Lower lobe of right lung (tissue), 2 donors: ENCODE data around the gene BANF2. TPM values are rescaled to one million over a fixed set of nuclear protein-coding genes. Genes with fewer than 3 reads are reported as not detected.

Experiments
- ATAC-seq, 2 donors: fragments of 200-7000 bp; cut with Tn5 transposase; one replicate each; pipeline ENCODE4 v1.9.1; 2020 to 2022; ENCODE audit warnings: mild to moderate bottlenecking in 2 of 2, moderate library complexity in 2 of 2
- DNase-seq: peaks from one replicate; pipeline ENCODE4 v3.0.0-alpha.2; 2020
- H3K27ac ChIP-seq: fragments of 200-600 bp; one replicate; pipeline ENCODE4 v1.8.0; 2022
- H3K27me3 ChIP-seq: fragments of 200-600 bp; one replicate; pipeline ENCODE4 v1.8.0; 2022; ENCODE audit warnings: low read depth
- H3K36me3 ChIP-seq: fragments of 200-600 bp; one replicate; pipeline ENCODE4 v1.8.0; 2022; ENCODE audit warnings: mild to moderate bottlenecking
- H3K4me1 ChIP-seq: fragments of 200-600 bp; one replicate; pipeline ENCODE4 v1.8.0; 2022
- H3K4me3 ChIP-seq: fragments of 200-600 bp; one replicate; pipeline ENCODE4 v1.8.0; 2022; ENCODE audit warnings: mild to moderate bottlenecking
- H3K9me3 ChIP-seq: fragments of 200-600 bp; one replicate; pipeline ENCODE4 v1.8.0; 2022
- intact Hi-C: fragments of 100-400 bp; cut with DNase I; formaldehyde crosslinking; loops from one replicate; pipeline ENCODE4 v1.11.0; 2022
- total RNA-seq: library from RNA; stranded (reverse); fragmentation: NEBNext Ultra II Directional; extraction: Animal tissue kit (Norgen Biotek cat#: 25700); gene quantifications from one replicate; pipeline ENCODE4 v1.2.1, GENCODE V29; 2021
- TF ChIP-seq, protein P1 (sequence below): fragments of 200-600 bp; IDR thresholded peaks from one replicate; pipeline ENCODE4 v1.8.0; 2022; ENCODE audit warnings: antibody characterized with exemption, mild to moderate bottlenecking
- donor health status: DM: no; HTN: yes; CAD: no; lungs with severe emphysema.

Gene BANF2
- total RNA-seq, 1 donor from 2014 or later, result not detected

DNA sequence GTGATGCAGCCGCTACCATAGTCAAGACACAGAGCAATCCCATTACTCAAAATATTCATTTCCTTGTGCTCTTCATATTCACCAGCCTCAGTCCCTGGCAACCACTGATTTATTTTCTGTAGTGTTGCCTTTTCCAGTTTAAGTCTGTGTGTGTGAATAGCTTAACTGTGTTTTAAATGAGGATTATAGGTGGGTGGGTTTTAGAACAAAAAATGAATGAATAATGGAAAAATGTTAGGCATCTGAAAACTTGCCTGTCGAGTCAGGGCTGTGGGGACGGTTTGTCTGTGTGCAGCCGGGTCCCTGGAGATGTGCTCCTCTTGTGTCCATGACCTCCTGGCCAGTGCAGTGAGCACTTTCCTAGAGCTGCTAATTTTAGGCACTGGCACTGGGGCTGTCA, 27.1 kb downstream of the BANF2 start:
- ATAC-seq (no peak), DNase-seq (no peak)
- Histone ChIP-seq H3K27ac (no peak overlapping the region), H3K9me3 (no peaks in the 10 kb centered on the region), H3K4me1 (peaks cover 3% of the 10 kb centered on the region), H3K36me3 (no peaks in the 10 kb centered on the region), H3K4me3 (no peak overlapping the region), H3K27me3 (no peaks in the 10 kb centered on the region)
- TF ChIP-seq, protein P1, sequence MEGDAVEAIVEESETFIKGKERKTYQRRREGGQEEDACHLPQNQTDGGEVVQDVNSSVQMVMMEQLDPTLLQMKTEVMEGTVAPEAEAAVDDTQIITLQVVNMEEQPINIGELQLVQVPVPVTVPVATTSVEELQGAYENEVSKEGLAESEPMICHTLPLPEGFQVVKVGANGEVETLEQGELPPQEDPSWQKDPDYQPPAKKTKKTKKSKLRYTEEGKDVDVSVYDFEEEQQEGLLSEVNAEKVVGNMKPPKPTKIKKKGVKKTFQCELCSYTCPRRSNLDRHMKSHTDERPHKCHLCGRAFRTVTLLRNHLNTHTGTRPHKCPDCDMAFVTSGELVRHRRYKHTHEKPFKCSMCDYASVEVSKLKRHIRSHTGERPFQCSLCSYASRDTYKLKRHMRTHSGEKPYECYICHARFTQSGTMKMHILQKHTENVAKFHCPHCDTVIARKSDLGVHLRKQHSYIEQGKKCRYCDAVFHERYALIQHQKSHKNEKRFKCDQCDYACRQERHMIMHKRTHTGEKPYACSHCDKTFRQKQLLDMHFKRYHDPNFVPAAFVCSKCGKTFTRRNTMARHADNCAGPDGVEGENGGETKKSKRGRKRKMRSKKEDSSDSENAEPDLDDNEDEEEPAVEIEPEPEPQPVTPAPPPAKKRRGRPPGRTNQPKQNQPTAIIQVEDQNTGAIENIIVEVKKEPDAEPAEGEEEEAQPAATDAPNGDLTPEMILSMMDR, result no peak
- intact Hi-C loops, result no loop called here

GRCh38 chr20:17727351-17727750, 27.6 kb downstream of the BANF2 start:
- H3K4me1 ChIP-seq, result peaks cover 3% of the 10 kb centered on the region
- no peaks in the 10 kb centered on the region for H3K36me3 ChIP-seq
- H3K9me3 ChIP-seq, result no peaks in the 10 kb centered on the region
- no peaks in the 10 kb centered on the region for H3K27me3 ChIP-seq
- H3K4me3 ChIP-seq, result no peak overlapping the region
- intact Hi-C loops, result no loop called here
- no peak for ATAC-seq
- no peak for DNase-seq
- TF ChIP-seq, protein P1, result no peak
- H3K27ac ChIP-seq, result no peak overlapping the region

DNA sequence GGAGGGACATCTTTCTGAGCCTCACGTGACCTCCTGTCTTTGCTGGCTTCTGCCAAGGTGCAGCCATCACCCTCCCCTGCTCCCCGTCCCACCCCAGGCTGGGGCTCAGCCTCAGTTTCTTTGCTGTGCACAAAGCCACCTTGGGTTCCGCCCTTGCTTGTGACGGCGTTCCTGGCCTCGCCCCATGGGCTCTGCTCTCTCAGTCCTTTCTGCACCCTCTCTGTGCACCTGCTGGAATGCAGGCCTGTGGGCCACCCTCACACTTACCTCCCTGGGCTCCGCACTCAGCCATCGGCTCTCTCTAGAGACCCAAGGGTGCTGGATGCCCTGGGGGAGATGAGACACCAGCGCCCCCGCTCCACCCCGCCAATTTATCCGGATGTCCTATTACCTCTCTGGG, 28.3 kb downstream of the BANF2 start:
- H3K4me1 ChIP-seq, result peaks cover 3% of the 10 kb centered on the region
- H3K27me3 ChIP-seq, result no peaks in the 10 kb centered on the region
- H3K9me3 ChIP-seq, result no peaks in the 10 kb centered on the region
- TF ChIP-seq, protein P1, result no peak
- intact Hi-C loops, result no loop called here
- no peak overlapping the region for H3K4me3 ChIP-seq
- ATAC-seq (no peak), DNase-seq (no peak)
- H3K27ac ChIP-seq, result no peak overlapping the region
- no peaks in the 10 kb centered on the region for H3K36me3 ChIP-seq

- no peaks in the 10 kb centered on the region for H3K9me3 ChIP-seq
- DNase-seq (no peak), ATAC-seq (no peak)
- TF ChIP-seq, protein P1, result no peak
- intact Hi-C loops, result no loop called here
- H3K4me3 ChIP-seq, result no peak overlapping the region
- no peak overlapping the region for H3K27ac ChIP-seq
- H3K27me3 ChIP-seq, result no peaks in the 10 kb centered on the region
- no peaks in the 10 kb centered on the region for H3K36me3 ChIP-seq
- H3K4me1 ChIP-seq, result no peaks in the 10 kb centered on the region
Observed at GRCh38 chr20:17730071-17730470, 30.3 kb downstream of the BANF2 start.

DNA sequence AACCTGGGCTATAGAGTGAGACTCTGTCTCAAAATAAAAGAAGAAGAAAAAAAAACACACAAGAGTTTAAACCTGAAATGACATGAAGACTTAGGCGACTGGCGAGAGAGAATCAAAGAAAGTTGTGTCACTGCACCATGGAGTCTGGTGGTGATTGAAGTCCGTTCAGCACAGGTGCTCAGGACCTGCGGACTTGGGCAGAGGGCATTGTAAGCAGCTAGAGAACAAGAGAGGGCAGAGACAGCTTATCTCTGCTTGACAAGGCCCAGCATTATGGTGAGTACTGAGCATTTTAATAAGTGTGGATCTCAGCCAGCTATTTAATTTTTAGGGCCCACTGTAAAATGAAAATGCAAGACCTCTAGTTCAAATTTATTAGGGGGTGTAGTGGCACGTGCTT, 31.5 kb downstream of the BANF2 start:
- Histone ChIP-seq H3K9me3 (peaks cover 5% of the 10 kb centered on the region), H3K36me3 (no peaks in the 10 kb centered on the region), H3K4me3 (no peak overlapping the region), H3K4me1 (no peaks in the 10 kb centered on the region), H3K27ac (no peak overlapping the region), H3K27me3 (no peaks in the 10 kb centered on the region)
- DNase-seq (no peak), ATAC-seq (no peak)
- intact Hi-C loops, result no loop called here
- TF ChIP-seq, protein P1, result no peak
